Measurements from ENCODE around the gene CRISPLD2. TPM values are rescaled to one million over a fixed set of nuclear protein-coding genes. Genes with fewer than 3 reads are reported as not detected.

Gene CRISPLD2
- total RNA-seq, 1 donor from 2014 or later, result 17.8 TPM

DNA sequence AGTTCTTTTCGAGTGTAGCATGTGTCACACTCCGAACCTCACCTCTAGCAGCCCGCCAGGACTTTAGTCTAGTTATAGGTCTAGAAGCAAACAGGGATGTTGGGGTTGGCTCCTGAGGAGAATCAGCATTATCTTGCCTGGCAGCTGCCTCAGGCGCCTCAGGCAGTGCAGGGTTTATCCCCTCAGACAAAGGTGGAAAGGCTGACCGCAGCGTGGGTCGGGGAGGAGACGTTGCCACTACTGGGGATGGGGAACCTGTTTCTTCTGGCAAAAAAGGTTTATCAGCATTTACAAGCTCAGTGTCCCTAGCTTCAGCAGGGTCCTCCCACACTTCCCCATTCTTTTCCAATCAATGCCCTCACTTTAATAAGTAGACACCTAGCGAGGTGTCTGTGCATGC is 40.6 kb downstream of the CRISPLD2 start:
- H3K27me3 Mint-ChIP-seq, result no peaks in the 10 kb centered on the region
- TF ChIP-seq, protein P1, sequence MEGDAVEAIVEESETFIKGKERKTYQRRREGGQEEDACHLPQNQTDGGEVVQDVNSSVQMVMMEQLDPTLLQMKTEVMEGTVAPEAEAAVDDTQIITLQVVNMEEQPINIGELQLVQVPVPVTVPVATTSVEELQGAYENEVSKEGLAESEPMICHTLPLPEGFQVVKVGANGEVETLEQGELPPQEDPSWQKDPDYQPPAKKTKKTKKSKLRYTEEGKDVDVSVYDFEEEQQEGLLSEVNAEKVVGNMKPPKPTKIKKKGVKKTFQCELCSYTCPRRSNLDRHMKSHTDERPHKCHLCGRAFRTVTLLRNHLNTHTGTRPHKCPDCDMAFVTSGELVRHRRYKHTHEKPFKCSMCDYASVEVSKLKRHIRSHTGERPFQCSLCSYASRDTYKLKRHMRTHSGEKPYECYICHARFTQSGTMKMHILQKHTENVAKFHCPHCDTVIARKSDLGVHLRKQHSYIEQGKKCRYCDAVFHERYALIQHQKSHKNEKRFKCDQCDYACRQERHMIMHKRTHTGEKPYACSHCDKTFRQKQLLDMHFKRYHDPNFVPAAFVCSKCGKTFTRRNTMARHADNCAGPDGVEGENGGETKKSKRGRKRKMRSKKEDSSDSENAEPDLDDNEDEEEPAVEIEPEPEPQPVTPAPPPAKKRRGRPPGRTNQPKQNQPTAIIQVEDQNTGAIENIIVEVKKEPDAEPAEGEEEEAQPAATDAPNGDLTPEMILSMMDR (conservative IDR thresholded peaks at IDR 0.05), result no peak
- H3K27ac Mint-ChIP-seq, result no peak overlapping the region
- H3K4me3 Mint-ChIP-seq, result no peak overlapping the region
- no peak for DNase-seq (ENCODE audit: extremely low spot score, unreplicated experiment)
- H3K9me3 Mint-ChIP-seq, result peaks cover 5% of the 10 kb centered on the region
- H3K36me3 Mint-ChIP-seq, result peaks cover 40% of the 10 kb centered on the region
- peaks cover 3% of the 10 kb centered on the region for H3K4me1 Mint-ChIP-seq (ENCODE audit: unreplicated experiment)

DNA sequence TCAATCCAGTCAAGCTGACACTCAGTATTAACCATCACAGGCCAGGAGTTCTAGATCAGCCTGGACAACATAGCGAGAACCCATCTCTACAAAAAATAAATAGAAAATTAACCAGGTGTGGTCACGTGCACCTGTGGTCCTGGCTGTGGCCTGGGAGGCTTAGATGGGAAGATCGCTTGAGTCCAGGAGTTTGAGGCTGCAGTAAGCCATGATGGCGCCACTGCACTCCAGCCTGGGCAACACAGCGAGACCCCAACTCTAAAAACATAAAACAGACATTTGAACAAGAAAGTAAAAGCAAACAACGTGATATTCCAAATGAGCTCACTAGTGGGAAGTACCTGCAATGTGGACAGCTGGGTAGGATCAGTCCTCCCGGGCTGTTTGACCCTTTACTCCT is 41.9 kb downstream of the CRISPLD2 start:
- TF ChIP-seq, protein P1 (conservative IDR thresholded peaks at IDR 0.05), result no peak
- peaks cover 5% of the 10 kb centered on the region for H3K9me3 Mint-ChIP-seq

DNA sequence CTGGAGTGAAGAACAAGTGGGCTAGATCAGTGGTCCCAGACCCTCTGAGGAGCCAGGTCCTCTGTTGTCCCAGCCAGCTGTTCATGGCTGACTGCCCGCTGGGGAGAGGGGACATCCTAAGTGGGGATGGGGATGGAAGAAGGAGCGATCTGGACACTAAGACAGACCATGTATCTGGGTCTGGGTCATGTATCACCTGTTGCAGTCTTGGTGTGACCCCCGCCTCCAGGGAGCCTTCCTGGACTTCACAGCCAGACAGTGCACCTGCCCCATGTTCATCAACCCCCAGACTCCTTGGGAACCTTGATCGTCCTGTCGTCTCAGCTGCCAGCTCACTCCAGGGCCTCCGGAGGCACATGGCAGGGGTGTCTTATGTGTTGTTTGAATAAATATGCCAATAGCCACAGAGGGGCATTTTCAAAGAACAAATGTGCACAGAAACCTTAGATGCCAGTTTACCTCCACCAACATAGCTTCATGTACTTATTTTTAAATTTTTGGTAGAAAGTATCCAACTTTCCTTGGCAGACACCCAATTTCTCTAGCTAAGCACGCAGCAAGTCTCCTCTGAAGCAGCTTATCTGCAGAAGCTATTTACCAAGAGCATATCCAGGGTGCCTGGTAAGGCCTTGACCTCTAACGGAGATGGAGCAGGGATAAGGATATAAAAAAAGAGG is 43.2 kb downstream of the CRISPLD2 start:
- Mint-ChIP-seq H3K27ac (no peak overlapping the region), H3K4me3 (no peak overlapping the region)
- no peak for DNase-seq (ENCODE audit: extremely low spot score, unreplicated experiment)

More for the DNA sequence above, 41.9 kb downstream of the CRISPLD2 start:
- H3K4me3 Mint-ChIP-seq, result no peak overlapping the region
- no peak for DNase-seq (ENCODE audit: extremely low spot score, unreplicated experiment)
- no peaks in the 10 kb centered on the region for H3K4me1 Mint-ChIP-seq (ENCODE audit: unreplicated experiment)
- peaks cover 30% of the 10 kb centered on the region for H3K36me3 Mint-ChIP-seq
- H3K27me3 Mint-ChIP-seq, result no peaks in the 10 kb centered on the region
- no peak overlapping the region for H3K27ac Mint-ChIP-seq

DNA sequence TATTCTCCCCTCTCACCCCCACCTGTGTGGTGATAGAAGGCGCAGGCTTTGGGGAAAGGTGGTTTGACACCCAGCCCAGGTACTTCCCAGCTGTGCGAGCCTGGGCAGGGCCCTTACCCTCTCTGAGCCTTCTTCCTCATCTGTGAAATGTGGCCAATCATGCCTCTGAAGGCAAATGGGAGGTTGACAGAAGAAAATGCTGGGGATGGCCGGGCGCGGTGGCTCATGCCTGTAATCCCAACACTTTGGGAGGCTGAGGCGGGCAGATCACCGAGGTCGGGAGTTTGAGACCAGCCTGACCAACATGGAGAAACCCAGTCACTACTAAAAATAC is 43.7 kb downstream of the CRISPLD2 start:
- Mint-ChIP-seq H3K27me3 (no peaks in the 10 kb centered on the region), H3K27ac (no peak overlapping the region), H3K4me1 (ENCODE audit: unreplicated experiment) (peaks cover 6% of the 10 kb centered on the region), H3K36me3 (peaks cover 26% of the 10 kb centered on the region), H3K4me3 (no peak overlapping the region), H3K9me3 (peaks cover 5% of the 10 kb centered on the region)
- TF ChIP-seq, protein P1 (conservative IDR thresholded peaks at IDR 0.05), result no peak
- DNase-seq (ENCODE audit: extremely low spot score, unreplicated experiment), result no peak

More for the DNA sequence above, 43.2 kb downstream of the CRISPLD2 start:
- Mint-ChIP-seq H3K27me3 (no peaks in the 10 kb centered on the region), H3K4me1 (ENCODE audit: unreplicated experiment) (peaks cover 3% of the 10 kb centered on the region), H3K36me3 (peaks cover 27% of the 10 kb centered on the region), H3K9me3 (peaks cover 5% of the 10 kb centered on the region)
- TF ChIP-seq, protein P1 (conservative IDR thresholded peaks at IDR 0.05), result no peak

DNA sequence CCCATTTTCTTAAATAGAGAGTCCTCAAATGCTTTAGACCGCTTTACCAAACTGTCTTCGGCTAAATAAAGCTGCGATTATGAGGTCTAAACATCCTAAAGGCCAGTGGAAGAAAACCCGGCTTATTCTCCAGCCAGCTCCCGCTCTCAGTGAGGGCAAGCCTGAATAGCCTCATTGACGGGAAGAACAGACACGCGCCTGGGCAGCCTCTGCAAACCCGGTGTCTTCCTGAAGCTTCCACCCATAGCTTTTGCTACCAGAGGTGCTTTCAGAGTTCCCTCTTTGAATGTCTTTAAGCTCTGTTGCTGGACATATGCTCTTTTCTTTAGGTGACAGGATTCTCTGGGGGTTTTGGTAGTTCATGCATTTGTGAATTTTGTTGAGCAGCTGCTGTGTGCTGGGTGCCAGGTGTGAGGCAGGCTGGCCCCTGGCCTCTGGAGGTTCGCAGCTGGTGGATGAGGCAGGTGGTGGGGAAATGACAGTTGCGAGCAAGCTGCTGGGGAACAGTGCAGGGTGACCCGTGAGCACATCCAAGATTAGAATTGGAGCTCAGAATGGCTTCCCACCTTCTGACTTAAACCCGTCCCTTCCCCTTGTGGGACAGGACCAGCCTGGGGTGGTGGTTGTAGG is 44.7 kb downstream of the CRISPLD2 start:
- H3K9me3 Mint-ChIP-seq, result peaks cover 5% of the 10 kb centered on the region
- H3K27ac Mint-ChIP-seq, result no peak overlapping the region
- H3K27me3 Mint-ChIP-seq, result no peaks in the 10 kb centered on the region
- H3K4me3 Mint-ChIP-seq, result no peak overlapping the region
- peaks cover 20% of the 10 kb centered on the region for H3K36me3 Mint-ChIP-seq
- DNase-seq (ENCODE audit: extremely low spot score, unreplicated experiment), result no peak
- TF ChIP-seq, protein P1 (conservative IDR thresholded peaks at IDR 0.05), result no peak
- H3K4me1 Mint-ChIP-seq (ENCODE audit: unreplicated experiment), result peaks cover 6% of the 10 kb centered on the region
